Measurements from ENCODE around the gene RGS1.

Gene RGS1

DNA sequence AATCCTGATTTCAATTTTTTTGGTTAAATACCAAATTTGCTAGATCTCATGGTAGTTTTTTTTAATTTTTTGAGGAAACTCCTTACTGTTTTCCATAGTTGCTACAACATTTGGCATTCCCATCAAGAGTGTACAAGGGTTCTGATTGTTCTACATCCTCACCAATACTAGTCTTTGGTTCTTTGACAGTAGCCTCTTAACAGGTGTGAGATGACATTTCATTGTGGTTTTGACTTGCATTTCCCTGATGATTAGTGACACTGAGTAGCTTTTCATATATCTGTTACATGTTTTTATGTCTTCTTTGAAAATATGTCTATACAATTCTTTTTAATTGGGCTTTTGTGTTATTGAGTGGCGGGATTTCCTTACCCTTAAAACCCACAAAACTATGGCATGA, 39.5 kb downstream of the RGS1 start:
- TF ChIP-seq, protein P1, sequence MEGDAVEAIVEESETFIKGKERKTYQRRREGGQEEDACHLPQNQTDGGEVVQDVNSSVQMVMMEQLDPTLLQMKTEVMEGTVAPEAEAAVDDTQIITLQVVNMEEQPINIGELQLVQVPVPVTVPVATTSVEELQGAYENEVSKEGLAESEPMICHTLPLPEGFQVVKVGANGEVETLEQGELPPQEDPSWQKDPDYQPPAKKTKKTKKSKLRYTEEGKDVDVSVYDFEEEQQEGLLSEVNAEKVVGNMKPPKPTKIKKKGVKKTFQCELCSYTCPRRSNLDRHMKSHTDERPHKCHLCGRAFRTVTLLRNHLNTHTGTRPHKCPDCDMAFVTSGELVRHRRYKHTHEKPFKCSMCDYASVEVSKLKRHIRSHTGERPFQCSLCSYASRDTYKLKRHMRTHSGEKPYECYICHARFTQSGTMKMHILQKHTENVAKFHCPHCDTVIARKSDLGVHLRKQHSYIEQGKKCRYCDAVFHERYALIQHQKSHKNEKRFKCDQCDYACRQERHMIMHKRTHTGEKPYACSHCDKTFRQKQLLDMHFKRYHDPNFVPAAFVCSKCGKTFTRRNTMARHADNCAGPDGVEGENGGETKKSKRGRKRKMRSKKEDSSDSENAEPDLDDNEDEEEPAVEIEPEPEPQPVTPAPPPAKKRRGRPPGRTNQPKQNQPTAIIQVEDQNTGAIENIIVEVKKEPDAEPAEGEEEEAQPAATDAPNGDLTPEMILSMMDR (IDR thresholded peaks at IDR 0.05; ENCODE audit: extremely low read depth, insufficient read depth, missing control alignments) = no peak
- no peak for DNase-seq (ENCODE audit: low spot score)
- in situ Hi-C loops (cut with MboI; ENCODE audit: low pct_unique_long_range_greater_than_20kb, low sequenced_read_pairs, unreplicated experiment) = no loop called here

- TF ChIP-seq, protein P1 (IDR thresholded peaks at IDR 0.05; ENCODE audit: extremely low read depth, insufficient read depth, missing control alignments) = no peak
- DNase-seq (ENCODE audit: low spot score) = no peak
- in situ Hi-C loops (cut with MboI; ENCODE audit: low pct_unique_long_range_greater_than_20kb, low sequenced_read_pairs, unreplicated experiment) = no loop called here
Observed at GRCh38 chr1:192620071-192620635, 44.6 kb downstream of the RGS1 start.

- in situ Hi-C loops (cut with MboI; ENCODE audit: low pct_unique_long_range_greater_than_20kb, low sequenced_read_pairs, unreplicated experiment) = no loop called here
- TF ChIP-seq, protein P1 (IDR thresholded peaks at IDR 0.05; ENCODE audit: extremely low read depth, insufficient read depth, missing control alignments) = no peak
- no peak for DNase-seq (ENCODE audit: low spot score)
Observed at GRCh38 chr1:192626366-192627179, 51.0 kb downstream of the RGS1 start.

GRCh38 chr1:192627901-192628300, 52.3 kb downstream of the RGS1 start:
- in situ Hi-C loops (cut with MboI; ENCODE audit: low pct_unique_long_range_greater_than_20kb, low sequenced_read_pairs, unreplicated experiment) = no loop called here
- TF ChIP-seq, protein P1 (IDR thresholded peaks at IDR 0.05; ENCODE audit: extremely low read depth, insufficient read depth, missing control alignments) = no peak
- no peak for DNase-seq (ENCODE audit: low spot score)

- DNase-seq (ENCODE audit: low spot score) = no peak
- in situ Hi-C loops (cut with MboI; ENCODE audit: low pct_unique_long_range_greater_than_20kb, low sequenced_read_pairs, unreplicated experiment) = no loop called here
- TF ChIP-seq, protein P1 (IDR thresholded peaks at IDR 0.05; ENCODE audit: extremely low read depth, insufficient read depth, missing control alignments) = no peak
Observed at GRCh38 chr1:192628396-192629057, 53.0 kb downstream of the RGS1 start.

DNA sequence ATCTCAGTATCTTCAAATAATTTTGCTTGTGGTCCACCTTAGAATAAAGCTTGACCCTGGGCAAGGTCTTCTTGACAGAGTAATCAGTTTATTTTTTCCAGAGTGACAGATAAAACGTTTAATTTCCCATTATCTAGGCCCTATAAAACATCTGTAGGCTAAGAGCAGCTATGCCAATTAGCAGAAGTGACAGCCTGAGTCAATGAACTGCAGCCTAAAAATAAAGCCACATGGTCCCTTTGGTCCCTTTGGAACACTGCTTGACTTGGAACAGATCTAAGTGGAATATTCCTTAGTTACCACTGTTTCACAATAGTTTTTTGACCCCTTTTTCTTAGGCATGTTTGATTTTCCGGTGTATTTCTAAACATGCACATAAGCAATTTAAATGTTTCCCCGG, 54.0 kb downstream of the RGS1 start:
- DNase-seq (ENCODE audit: low spot score) = no peak
- in situ Hi-C loops (cut with MboI; ENCODE audit: low pct_unique_long_range_greater_than_20kb, low sequenced_read_pairs, unreplicated experiment) = no loop called here
- TF ChIP-seq, protein P1 (IDR thresholded peaks at IDR 0.05; ENCODE audit: extremely low read depth, insufficient read depth, missing control alignments) = no peak

Measured in GM13977 (cell line).